HG03103 (cell line): Measurements from ENCODE around the gene NOS1AP.
"Not testable (repeated sequence)": the region's sequence is repeated elsewhere in the genome, so short reads cannot be mapped to it uniquely, and the experiment has no call there.

Source experiments
- ATAC-seq: cut with Tn5 transposase; IDR thresholded peaks from one replicate; pipeline ENCODE4 v1.9.1; 2021; ENCODE audit warnings: low read depth; ENCODE audit not compliant: unreplicated experiment

The NOS1AP gene

GRCh38 chr1:162419450-162419931 lies 350.0 kb downstream of the NOS1AP start:
- not testable (repeated sequence) for ATAC-seq
